C4-2B (cell line): ENCODE data around the gene TUBB4B.

Experiments used
- CTCF ChIP-seq: fragments of 450-650 bp; conservative IDR thresholded peaks from 2 replicates; pipeline ENCODE4 v1.5.1; 2017; ENCODE audit warnings: mild to moderate bottlenecking
- ZFX ChIP-seq: fragments of 450-650 bp; IDR thresholded peaks from 2 replicates; pipeline ENCODE4 v1.6.1; 2017

GRCh38 chr9:137227054-137227852, 13.8 kb upstream of the TUBB4B start, which contains the start of gene RNF224:
- TF ChIP-seq CTCF (peak; percentile 93), ZFX (no peak)
